Breast epithelium (tissue), 4 donors: ENCODE data around the gene MXRA7. TPM values are rescaled to one million over a fixed set of nuclear protein-coding genes. Genes with fewer than 3 reads are reported as not detected.

ENCODE experiments used
- DNase-seq, 2 donors: peaks; one replicate each; pipeline ENCODE4 v3.0.0-alpha.2; 2019; ENCODE audit warnings: low spot score in 2 of 2
- H3K27ac ChIP-seq, 2 donors: fragments of 200-600 bp; sonication (generic) in 1 of 2; one replicate each; pipeline ENCODE4 v1.5.1; 2016 to 2019; ENCODE audit warnings: mild to moderate bottlenecking in 1 of 2
- H3K27me3 ChIP-seq, 2 donors: fragments of 200-600 bp; sonication (generic) in 1 of 2; one replicate each; pipeline versions ENCODE4 v1.5.1 to v1.6.0; 2017 to 2019; ENCODE audit warnings: control low read depth in 1 of 2, mild to moderate bottlenecking in 1 of 2
- H3K36me3 ChIP-seq: fragments of 200-600 bp; one replicate; pipeline ENCODE4 v1.5.1; 2019
- H3K4me1 ChIP-seq, 2 donors: fragments of 200-600 bp; sonication (generic); one replicate each; pipeline ENCODE4 v1.5.1; 2016 to 2019; ENCODE audit warnings: control low read depth in 1 of 2
- H3K4me3 ChIP-seq, 3 donors: fragments of 200-600 bp; sonication (generic); 1 replicate in 2 of 3; 2 replicates in 1 of 3; pipeline ENCODE4 v1.5.1; 2016 to 2019; ENCODE audit warnings: mild to moderate bottlenecking in 3 of 3, moderate library complexity in 2 of 3
- H3K9me3 ChIP-seq, 2 donors: fragments of 200-600 bp; sonication (generic) in 1 of 2; one replicate each; pipeline ENCODE4 v1.5.1; 2016 to 2019; ENCODE audit warnings: control low read depth in 1 of 2
- POLR2A ChIP-seq: fragments of 450-650 bp; IDR thresholded peaks from one replicate; pipeline ENCODE4 v1.6.1; 2016; ENCODE audit warnings: antibody characterized with exemption, mild to moderate bottlenecking, moderate library complexity
- POLR2AphosphoS5 ChIP-seq, 3 donors: sonication (generic); formaldehyde crosslinking; IDR thresholded peaks; one replicate each; pipeline ENCODE4 v1.6.1; 2017; ENCODE audit warnings: antibody characterized with exemption in 3 of 3
- intact Hi-C: fragments of 100-400 bp; cut with DNase I; formaldehyde crosslinking; loops from one replicate; pipeline ENCODE4 v1.15.1; 2023; ENCODE audit warnings: low total_unique reads
- total RNA-seq, 3 donors: library from RNA; depleted of rRNA; stranded (reverse); fragments of >200 nt; gene quantifications; one replicate each; pipeline ENCODE4 v1.1.0, GENCODE V29; 2016
- TF ChIP-seq, protein P1 (sequence below), 3 donors: fragments of 450-650 bp; IDR thresholded peaks; one replicate each; pipeline ENCODE4 v1.5.1; 2016 to 2017; ENCODE audit warnings: antibody characterized with exemption in 3 of 3, mild to moderate bottlenecking in 3 of 3, moderate library complexity in 3 of 3

MXRA7 gene
- total RNA-seq, 3 donors from 2014 or later: 106 to 242 (median 113) TPM

DNA sequence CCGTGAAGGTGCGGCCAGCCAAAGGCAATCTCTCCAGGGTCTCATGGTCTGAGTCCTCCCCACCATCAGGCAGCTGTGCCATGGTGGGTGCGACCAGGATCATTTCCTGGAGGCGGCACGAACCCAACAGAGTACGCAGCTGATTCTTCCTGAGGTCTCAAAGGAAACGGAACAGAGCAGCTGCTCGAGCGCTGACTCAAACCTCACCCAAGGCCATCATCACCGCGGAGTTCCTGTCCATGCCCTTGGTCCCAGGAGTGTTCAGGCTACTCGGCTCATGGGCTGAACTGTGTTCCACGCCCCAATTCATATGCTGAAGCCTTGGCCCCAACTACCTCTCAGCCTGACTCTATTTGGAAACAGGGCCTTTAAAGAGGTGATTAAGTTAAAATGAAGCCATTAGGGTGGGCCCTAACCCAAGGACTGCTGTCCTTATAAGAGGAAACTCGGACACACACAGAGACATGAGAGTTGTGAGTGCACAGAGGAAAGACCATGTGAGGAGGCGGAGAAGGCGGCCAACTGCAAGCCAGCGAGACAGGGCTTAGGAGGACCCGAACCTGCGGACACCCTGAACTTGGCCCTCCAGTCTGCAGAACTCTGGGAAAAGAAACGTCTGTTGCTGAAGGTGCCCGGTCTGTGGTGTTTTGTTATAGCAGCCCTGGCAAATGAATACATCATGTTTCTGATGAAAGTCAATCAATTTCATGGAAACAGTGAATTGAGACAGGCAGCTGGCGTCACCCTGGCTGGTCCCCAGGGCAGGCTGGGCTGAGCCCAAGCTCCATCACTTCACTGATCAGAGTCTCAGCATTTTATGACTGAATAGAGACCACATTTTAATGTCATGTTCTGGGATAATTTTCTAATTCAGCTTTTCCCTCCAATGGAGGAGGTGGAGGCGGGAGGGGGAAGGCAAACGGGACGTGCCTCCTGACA is 13.7 kb downstream of the MXRA7 start:
- no peak overlapping the region for H3K4me3 ChIP-seq
- H3K27ac ChIP-seq: peak overlapping the region; percentile 29 to 71
- DNase-seq: no peak
- intact Hi-C loops: loop anchor here (2.0 to 10.0 kb wide), 2 partner anchors 62 to 162 kb away; partner anchors contain the start of gene CYGB
- no peaks in the 10 kb centered on the region for H3K9me3 ChIP-seq
- H3K27me3 ChIP-seq: no peaks in the 10 kb centered on the region
- TF ChIP-seq POLR2AphosphoS5 (IDR thresholded peaks at IDR 0.05) (peak in 1 of 3 donors; percentile 5), POLR2A (no peak)
- H3K36me3 ChIP-seq: no peaks in the 10 kb centered on the region
- peaks cover 0 to 10% of the 10 kb centered on the region in 2 donors for H3K4me1 ChIP-seq

DNA sequence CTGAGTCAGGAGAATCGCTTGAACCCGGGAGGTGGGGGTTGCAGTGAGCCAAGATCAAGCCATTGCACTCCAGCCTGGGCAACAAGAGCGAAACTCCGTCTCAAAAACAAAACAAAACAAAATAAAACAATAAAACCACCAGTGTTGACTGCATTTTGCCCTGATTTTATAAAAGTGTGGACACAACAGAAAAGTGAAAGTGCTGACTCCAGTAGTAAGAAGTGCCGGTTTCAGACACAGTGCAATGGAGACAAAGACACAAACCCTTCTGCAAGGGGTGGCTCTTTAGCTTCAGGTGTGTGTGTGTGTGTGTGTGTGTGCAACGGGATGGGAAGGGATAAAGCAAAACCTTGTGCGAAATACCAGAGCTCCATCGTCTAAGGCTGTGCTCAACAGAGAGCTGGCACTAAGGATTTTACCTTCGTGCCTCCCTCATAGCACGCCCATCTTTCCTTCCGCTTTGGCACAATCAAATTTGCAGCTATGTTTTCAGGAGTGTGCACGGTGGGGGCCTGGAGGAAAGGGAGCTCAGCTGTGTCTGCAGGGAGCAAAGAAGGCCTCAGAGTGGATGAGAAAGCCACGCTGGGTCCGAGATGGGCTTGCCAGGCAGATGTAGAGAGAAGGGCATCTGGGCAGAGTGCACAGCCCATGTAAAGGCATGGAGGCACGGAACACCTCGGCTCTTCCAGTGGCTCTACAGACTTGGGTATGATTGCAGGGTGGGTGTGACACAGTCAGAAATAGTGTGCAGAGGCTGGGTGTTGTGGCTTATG is 15.5 kb downstream of the MXRA7 start:
- H3K4me3 ChIP-seq: peak overlapping the region in 2 of 3 donors; percentile 30 to 51
- H3K27ac ChIP-seq: peak overlapping the region; percentile 8 to 9
- H3K4me1 ChIP-seq: peaks cover 0 to 10% of the 10 kb centered on the region in 2 donors
- H3K9me3 ChIP-seq: no peaks in the 10 kb centered on the region
- DNase-seq: no peak
- H3K27me3 ChIP-seq: no peaks in the 10 kb centered on the region
- no peak for TF ChIP-seq POLR2A
- no peak for TF ChIP-seq POLR2AphosphoS5 (IDR thresholded peaks at IDR 0.05)
- TF ChIP-seq, protein P1, sequence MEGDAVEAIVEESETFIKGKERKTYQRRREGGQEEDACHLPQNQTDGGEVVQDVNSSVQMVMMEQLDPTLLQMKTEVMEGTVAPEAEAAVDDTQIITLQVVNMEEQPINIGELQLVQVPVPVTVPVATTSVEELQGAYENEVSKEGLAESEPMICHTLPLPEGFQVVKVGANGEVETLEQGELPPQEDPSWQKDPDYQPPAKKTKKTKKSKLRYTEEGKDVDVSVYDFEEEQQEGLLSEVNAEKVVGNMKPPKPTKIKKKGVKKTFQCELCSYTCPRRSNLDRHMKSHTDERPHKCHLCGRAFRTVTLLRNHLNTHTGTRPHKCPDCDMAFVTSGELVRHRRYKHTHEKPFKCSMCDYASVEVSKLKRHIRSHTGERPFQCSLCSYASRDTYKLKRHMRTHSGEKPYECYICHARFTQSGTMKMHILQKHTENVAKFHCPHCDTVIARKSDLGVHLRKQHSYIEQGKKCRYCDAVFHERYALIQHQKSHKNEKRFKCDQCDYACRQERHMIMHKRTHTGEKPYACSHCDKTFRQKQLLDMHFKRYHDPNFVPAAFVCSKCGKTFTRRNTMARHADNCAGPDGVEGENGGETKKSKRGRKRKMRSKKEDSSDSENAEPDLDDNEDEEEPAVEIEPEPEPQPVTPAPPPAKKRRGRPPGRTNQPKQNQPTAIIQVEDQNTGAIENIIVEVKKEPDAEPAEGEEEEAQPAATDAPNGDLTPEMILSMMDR (IDR thresholded peaks at IDR 0.05): no peak
- H3K36me3 ChIP-seq: no peaks in the 10 kb centered on the region
- intact Hi-C loops: loop anchor here (10.0 kb wide), 1 partner anchor 160 kb away; the partner anchor contains the start of gene CYGB

DNA sequence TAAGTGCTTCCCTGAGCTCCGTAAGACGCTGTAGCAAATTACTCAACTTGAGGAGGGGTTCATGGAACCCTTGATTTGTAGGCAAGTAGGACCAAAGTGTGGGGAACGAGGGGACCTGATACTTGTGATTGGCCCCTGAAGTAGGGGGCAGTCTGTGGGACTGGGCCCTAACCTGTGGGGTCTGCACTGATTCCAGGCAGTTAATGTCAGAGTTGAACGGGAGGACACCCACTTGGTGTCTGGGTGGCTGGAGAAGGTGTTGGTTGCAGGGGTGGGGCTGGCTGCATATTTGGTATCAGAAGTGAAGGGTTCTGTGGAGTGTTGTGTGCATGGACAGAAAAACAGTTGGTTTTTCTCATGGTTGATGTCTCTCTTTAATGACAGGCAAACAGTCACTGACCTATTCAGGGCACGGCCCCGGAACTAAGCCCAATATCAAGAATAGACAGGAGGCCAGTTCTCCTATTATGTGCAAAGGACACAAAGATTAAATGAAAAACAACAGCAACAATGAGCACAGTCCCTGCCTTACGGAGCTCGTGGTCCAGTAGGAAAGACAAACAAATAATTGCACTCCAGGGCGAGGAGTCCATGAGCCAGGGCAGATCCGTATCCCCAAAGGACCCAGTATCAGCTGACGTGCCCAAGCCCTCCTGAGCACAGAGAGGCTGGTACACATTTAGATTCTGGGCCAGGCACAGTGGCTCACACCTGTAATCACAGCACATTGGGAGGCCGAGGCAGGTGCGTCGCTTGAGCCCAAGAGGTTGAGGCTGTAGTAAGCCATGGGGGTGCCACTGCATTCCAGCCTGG is 19.2 kb downstream of the MXRA7 start:
- no peaks in the 10 kb centered on the region for H3K27me3 ChIP-seq
- TF ChIP-seq POLR2A (no peak), POLR2AphosphoS5 (IDR thresholded peaks at IDR 0.05) (no peak)
- TF ChIP-seq, protein P1 (IDR thresholded peaks at IDR 0.05): no peak
- H3K27ac ChIP-seq: no peak overlapping the region
- peaks cover 0 to 4% of the 10 kb centered on the region in 2 donors for H3K4me1 ChIP-seq
- intact Hi-C loops: loop anchor here (5.0 to 10.0 kb wide), 2 partner anchors 157 to 316 kb away; partner anchors contain the start of gene CYGB
- H3K9me3 ChIP-seq: no peaks in the 10 kb centered on the region
- no peak for DNase-seq
- no peaks in the 10 kb centered on the region for H3K36me3 ChIP-seq
- no peak overlapping the region for H3K4me3 ChIP-seq

DNA sequence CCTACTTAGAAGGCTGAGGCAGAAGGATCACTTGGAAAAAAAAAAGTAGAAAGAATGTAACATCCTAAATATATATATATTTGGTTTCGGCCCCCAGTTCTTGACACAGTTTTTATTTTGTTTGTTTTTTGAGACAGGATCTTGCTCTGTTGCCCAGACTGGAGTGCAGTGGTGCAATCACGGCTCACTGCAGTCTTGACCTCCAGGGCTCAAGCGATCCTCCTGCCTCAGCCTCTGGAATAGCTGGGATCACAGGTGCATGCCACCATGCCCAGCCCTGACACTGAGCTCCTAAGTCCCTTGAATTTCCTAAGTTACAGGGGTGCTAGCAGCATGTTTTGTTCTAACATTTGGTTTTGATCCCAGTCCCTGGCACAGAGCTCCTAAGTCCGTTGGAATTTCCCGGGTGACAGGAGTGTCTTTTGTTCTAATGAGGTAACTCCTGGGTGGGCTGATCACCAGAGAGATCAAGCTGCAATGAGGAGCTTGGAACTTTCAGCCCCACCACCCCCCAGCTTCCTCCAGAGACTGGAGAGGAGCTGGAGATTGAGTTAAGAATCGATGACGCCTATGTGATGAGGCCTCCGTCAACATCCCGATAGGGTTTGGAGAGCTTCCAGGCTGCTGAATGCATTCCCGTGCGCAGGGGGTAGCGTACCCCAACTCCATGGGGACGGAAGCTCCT is 20.0 kb downstream of the MXRA7 start:
- Histone ChIP-seq H3K36me3 (no peaks in the 10 kb centered on the region), H3K27me3 (no peaks in the 10 kb centered on the region), H3K27ac (no peak overlapping the region), H3K9me3 (no peaks in the 10 kb centered on the region), H3K4me1 (peaks cover 0 to 4% of the 10 kb centered on the region in 2 donors), H3K4me3 (no peak overlapping the region)
- intact Hi-C loops: loop anchor here (5.0 to 10.0 kb wide), 2 partner anchors 156 to 317 kb away; partner anchors contain the start of gene CYGB
- TF ChIP-seq, protein P1 (IDR thresholded peaks at IDR 0.05): no peak
- no peak for TF ChIP-seq POLR2A
- TF ChIP-seq POLR2AphosphoS5 (IDR thresholded peaks at IDR 0.05): no peak
- DNase-seq: no peak
